Mesenchymal stem cell (in vitro differentiated cells and primary cell): ENCODE measurements around the gene ENPP7.

Source experiments
- DNase-seq: peaks from one replicate; pipeline ENCODE4 v3.0.0-alpha.2; 2013
- H2AFZ ChIP-seq: one replicate; pipeline ENCODE4 v1.6.1; 2013; ENCODE audit warnings: low read depth, mild to moderate bottlenecking, control low read depth, inconsistent platforms, low read length, moderate library complexity
- H2AK5ac ChIP-seq: 2 replicates; pipeline ENCODE4 v1.6.1; 2013; ENCODE audit warnings: low read length, moderate library complexity, mild to moderate bottlenecking, inconsistent platforms; ENCODE audit not compliant: severe bottlenecking
- H2BK120ac ChIP-seq: one replicate; pipeline ENCODE4 v1.6.1; 2013; ENCODE audit warnings: low read depth, mild to moderate bottlenecking, inconsistent platforms, low read length, moderate library complexity
- H2BK12ac ChIP-seq, 2 experiments: one replicate each; pipeline ENCODE4 v1.6.1; 2013; ENCODE audit warnings: inconsistent platforms in 2 of 2, low read length in 2 of 2, mild to moderate bottlenecking in 2 of 2, moderate library complexity in 2 of 2, control low read depth in 1 of 2
- H2BK15ac ChIP-seq: one replicate; pipeline ENCODE4 v1.6.1; 2013; ENCODE audit warnings: mild to moderate bottlenecking, low read depth, inconsistent platforms; ENCODE audit not compliant: poor library complexity, severe bottlenecking
- H2BK5ac ChIP-seq: 2 replicates; pipeline ENCODE4 v1.6.1; 2013; ENCODE audit warnings: low read depth, mild to moderate bottlenecking, low read length, control low read depth, inconsistent platforms; ENCODE audit not compliant: poor library complexity, severe bottlenecking
- H3K14ac ChIP-seq, 2 experiments: one replicate each; pipeline ENCODE4 v1.6.1; 2013; ENCODE audit warnings: inconsistent platforms in 2 of 2, low read length in 2 of 2, control low read depth in 1 of 2, mild to moderate bottlenecking in 1 of 2, moderate library complexity in 1 of 2
- H3K18ac ChIP-seq, 2 experiments: one replicate each; pipeline ENCODE4 v1.6.1; 2013; ENCODE audit warnings: inconsistent platforms in 2 of 2, low read length in 2 of 2, control low read depth in 1 of 2, low read depth in 1 of 2, mild to moderate bottlenecking in 1 of 2
- H3K23ac ChIP-seq, 2 experiments: one replicate each; pipeline ENCODE4 v1.6.1; 2013; ENCODE audit warnings: inconsistent platforms in 2 of 2, low read length in 2 of 2, mild to moderate bottlenecking in 2 of 2, moderate library complexity in 2 of 2, control low read depth in 1 of 2
- H3K27ac ChIP-seq: 2 replicates; pipeline ENCODE4 v1.5.1; 2013; ENCODE audit warnings: mild to moderate bottlenecking, moderate library complexity, low read length, control low read depth, inconsistent platforms; ENCODE audit not compliant: poor library complexity, severe bottlenecking
- H3K27me3 ChIP-seq, 2 experiments: 2 replicates each; pipeline versions ENCODE4 v1.6.1 to v1.7.0; 2013; ENCODE audit warnings: low read length in 2 of 2, mild to moderate bottlenecking in 2 of 2, moderate library complexity in 2 of 2, control low read depth in 1 of 2, inconsistent platforms in 1 of 2; ENCODE audit not compliant: control insufficient read depth in 1 of 2, insufficient read depth in 1 of 2
- H3K36me3 ChIP-seq, 2 experiments: 2 replicates each; pipeline versions ENCODE4 v1.6.1 to v1.7.0; 2013; ENCODE audit warnings: low read length in 2 of 2, control low read depth in 1 of 2, inconsistent platforms in 1 of 2, low read depth in 1 of 2, mild to moderate bottlenecking in 1 of 2; ENCODE audit not compliant: insufficient read depth in 2 of 2, control insufficient read depth in 1 of 2
- H3K4ac ChIP-seq, 2 experiments: one replicate each; pipeline ENCODE4 v1.6.1; 2013; ENCODE audit warnings: inconsistent platforms in 2 of 2, low read length in 2 of 2, mild to moderate bottlenecking in 2 of 2, moderate library complexity in 2 of 2, control low read depth in 1 of 2, low read depth in 1 of 2
- H3K4me1 ChIP-seq: 2 replicates; pipeline ENCODE4 v1.6.1; 2013; ENCODE audit warnings: low read depth, low read length, control low read depth; ENCODE audit not compliant: control insufficient read depth, insufficient read depth
- H3K4me2 ChIP-seq: 2 replicates; pipeline ENCODE4 v1.6.1; 2013; ENCODE audit warnings: low read length, mild to moderate bottlenecking, inconsistent platforms; ENCODE audit not compliant: poor library complexity, severe bottlenecking
- H3K4me3 ChIP-seq, 2 experiments: 2 replicates each; pipeline versions ENCODE4 v1.5.1 to v1.7.0; 2013; ENCODE audit warnings: low read length in 2 of 2, mild to moderate bottlenecking in 2 of 2, control low read depth in 1 of 2, low read depth in 1 of 2; ENCODE audit not compliant: insufficient read depth in 1 of 2
- H3K79me1 ChIP-seq: replicated peaks from 2 replicates; pipeline ENCODE4 v1.6.1; 2013; ENCODE audit warnings: mild to moderate bottlenecking, control low read depth, low read length, inconsistent platforms; ENCODE audit not compliant: poor library complexity, severe bottlenecking
- H3K9ac ChIP-seq: 2 replicates; pipeline ENCODE4 v1.7.0; 2013; ENCODE audit warnings: mild to moderate bottlenecking, low read length, moderate library complexity
- H3K9me3 ChIP-seq: 2 replicates; pipeline ENCODE4 v1.7.0; 2013; ENCODE audit warnings: mild to moderate bottlenecking, low read length; ENCODE audit not compliant: control insufficient read depth
- H4K8ac ChIP-seq: one replicate; pipeline ENCODE4 v1.6.1; 2013; ENCODE audit warnings: inconsistent platforms, mild to moderate bottlenecking, low read length, moderate library complexity
- H4K91ac ChIP-seq: one replicate; pipeline ENCODE4 v1.6.1; 2013; ENCODE audit warnings: mild to moderate bottlenecking, low read length, inconsistent platforms
- WGBS: methylation state at CpG from one replicate; pipeline ENCODE4 v1.1.7; 2013; ENCODE audit warnings: mixed read lengths; 5-methylcytosine and 5-hydroxymethylcytosine counted together

The ENPP7 gene

GRCh38 chr17:79711715-79712305, 18.9 kb upstream of the ENPP7 start:
- Histone ChIP-seq H3K4me2 (no peak overlapping the region), H2BK120ac (no peak overlapping the region), H3K4me3 (no peak overlapping the region), H3K4me1 (peaks cover 4% of the 10 kb centered on the region), H3K9ac (no peak overlapping the region), H3K36me3 (no peaks in the 10 kb centered on the region), H3K18ac (no peak overlapping the region), H3K9me3 (no peaks in the 10 kb centered on the region), H2AK5ac (no peak overlapping the region), H2AFZ (no peak overlapping the region), H4K91ac (no peak overlapping the region), H3K4ac (no peak overlapping the region), H2BK12ac (no peak overlapping the region), H3K79me1 (no peaks in the 10 kb centered on the region), H2BK15ac (no peak overlapping the region), H3K14ac (no peak overlapping the region), H3K27ac (no peak overlapping the region), H2BK5ac (no peak overlapping the region), H4K8ac (no peak overlapping the region), H3K23ac (no peak overlapping the region), H3K27me3 (peaks cover 22 to 25% of the 10 kb centered on the region in 2 experiments)
- 80% methylated on average over 20 of the region's 20 CpGs for WGBS
- no peak for DNase-seq

GRCh38 chr17:79713391-79713790, 17.4 kb upstream of the ENPP7 start:
- Histone ChIP-seq H2BK15ac (no peak overlapping the region), H3K9ac (no peak overlapping the region), H3K79me1 (no peaks in the 10 kb centered on the region), H3K4me2 (no peak overlapping the region), H3K14ac (no peak overlapping the region), H3K27ac (no peak overlapping the region), H3K23ac (no peak overlapping the region), H4K8ac (no peak overlapping the region), H3K4ac (no peak overlapping the region), H2AK5ac (no peak overlapping the region), H4K91ac (no peak overlapping the region), H2BK120ac (no peak overlapping the region), H3K4me1 (peaks cover under 1% of the 10 kb centered on the region), H2BK12ac (no peak overlapping the region), H3K18ac (no peak overlapping the region), H3K27me3 (peaks cover 22 to 37% of the 10 kb centered on the region in 2 experiments), H2BK5ac (no peak overlapping the region), H3K4me3 (no peak overlapping the region), H3K9me3 (no peaks in the 10 kb centered on the region), H2AFZ (no peak overlapping the region), H3K36me3 (no peaks in the 10 kb centered on the region)
- no peak for DNase-seq
- WGBS, result 88% methylated on average over 12 of the region's 14 CpGs

- H2BK15ac ChIP-seq, result no peak overlapping the region
- no peak overlapping the region for H3K14ac ChIP-seq
- H3K4me3 ChIP-seq, result no peak overlapping the region
- H3K27ac ChIP-seq, result no peak overlapping the region
- H3K9me3 ChIP-seq, result no peaks in the 10 kb centered on the region
- H2AK5ac ChIP-seq, result no peak overlapping the region
- H3K36me3 ChIP-seq, result no peaks in the 10 kb centered on the region
- no peak overlapping the region for H2BK12ac ChIP-seq
- WGBS, result 83% methylated on average over 29 of the region's 30 CpGs
- H3K4me1 ChIP-seq, result no peaks in the 10 kb centered on the region
- no peak overlapping the region for H3K4ac ChIP-seq
- DNase-seq, result no peak
- peaks cover 22 to 37% of the 10 kb centered on the region in 2 experiments for H3K27me3 ChIP-seq
- H3K79me1 ChIP-seq, result no peaks in the 10 kb centered on the region
- no peak overlapping the region for H3K4me2 ChIP-seq
- no peak overlapping the region for H4K8ac ChIP-seq
- no peak overlapping the region for H3K9ac ChIP-seq
- H2AFZ ChIP-seq, result no peak overlapping the region
- no peak overlapping the region for H3K18ac ChIP-seq
- no peak overlapping the region for H4K91ac ChIP-seq
- no peak overlapping the region for H2BK120ac ChIP-seq
- no peak overlapping the region for H2BK5ac ChIP-seq
- no peak overlapping the region for H3K23ac ChIP-seq
Measured at GRCh38 chr17:79714176-79715097, 16.3 kb upstream of the ENPP7 start.

GRCh38 chr17:79715098-79715942, 15.4 kb upstream of the ENPP7 start:
- no peak overlapping the region for H4K91ac ChIP-seq
- H2AK5ac ChIP-seq, result no peak overlapping the region
- no peak overlapping the region for H2AFZ ChIP-seq
- no peak overlapping the region for H3K27ac ChIP-seq
- DNase-seq, result no peak
- no peak overlapping the region for H3K14ac ChIP-seq
- no peak overlapping the region for H3K4me3 ChIP-seq
- H2BK5ac ChIP-seq, result no peak overlapping the region
- H3K18ac ChIP-seq, result no peak overlapping the region
- no peak overlapping the region for H3K4ac ChIP-seq
- no peak overlapping the region for H3K23ac ChIP-seq
- H3K9ac ChIP-seq, result no peak overlapping the region
- H4K8ac ChIP-seq, result no peak overlapping the region
- H3K9me3 ChIP-seq, result no peaks in the 10 kb centered on the region
- no peak overlapping the region for H3K4me2 ChIP-seq
- H2BK15ac ChIP-seq, result no peak overlapping the region
- no peaks in the 10 kb centered on the region for H3K79me1 ChIP-seq
- no peak overlapping the region for H2BK12ac ChIP-seq
- H2BK120ac ChIP-seq, result no peak overlapping the region
- no peaks in the 10 kb centered on the region for H3K4me1 ChIP-seq
- peaks cover 25 to 37% of the 10 kb centered on the region in 2 experiments for H3K27me3 ChIP-seq
- 73% methylated on average over 15 of the region's 16 CpGs for WGBS
- H3K36me3 ChIP-seq, result no peaks in the 10 kb centered on the region
